HEK293 (cell line): ENCODE measurements around the gene OBSCN.

Experiments used
- CTCF ChIA-PET: fragments of 350-600 bp; formaldehyde crosslinking; extraction: SDS; loops from one replicate; lab custom pipeline; 2021; ENCODE audit warnings: antibody characterized with exemption; lab: Yijun Ruan, JAX
- POLR2A ChIA-PET: fragments of 300-600 bp; formaldehyde crosslinking; extraction: SDS; loops from one replicate; lab custom pipeline; 2020; ENCODE audit warnings: antibody characterized with exemption, inconsistent platforms; lab: Yijun Ruan, JAX
- H3K27ac ChIP-seq: fragments of 200-500 bp; sonication (Bioruptor generic); 2 replicates; pipeline ENCODE4 v1.5.1; 2014; ENCODE audit warnings: low read depth, low read length, control low read depth, inconsistent platforms; ENCODE audit errors: extremely low read depth
- H3K36me3 ChIP-seq, 2 experiments: fragments of 200-500 bp in 1 of 2; sonication (Bioruptor generic) in 1 of 2; 1 replicate in 1 of 2; 2 replicates in 1 of 2; pipeline ENCODE4 v1.5.1; 2014 to 2017; ENCODE audit warnings: inconsistent platforms in 2 of 2, low read length in 2 of 2; ENCODE audit not compliant: control insufficient read depth in 2 of 2, insufficient read depth in 1 of 2
- H3K4me1 ChIP-seq: fragments of 200-500 bp; sonication (Bioruptor generic); 2 replicates; pipeline ENCODE4 v1.5.1; 2014; ENCODE audit warnings: mild to moderate bottlenecking, low read length, inconsistent platforms; ENCODE audit not compliant: control insufficient read depth, insufficient read depth
- H3K4me3 ChIP-seq: 2 replicates; pipeline ENCODE4 v1.5.1; 2011; ENCODE audit warnings: low read depth, mild to moderate bottlenecking, control low read depth, low read length, moderate library complexity
- H3K9me3 ChIP-seq: fragments of 200-500 bp; sonication (Bioruptor generic); 2 replicates; pipeline ENCODE4 v1.5.1; 2014; ENCODE audit warnings: low read depth, low read length, inconsistent platforms; ENCODE audit not compliant: control insufficient read depth, insufficient read depth
- GLIS2 ChIP-seq: fragments of 450-650 bp; formaldehyde crosslinking; IDR thresholded peaks from 2 replicates; pipeline ENCODE4 v1.5.1; 2016; ENCODE audit warnings: missing biosample characterization, missing genetic modification characterization
- IKZF3 ChIP-seq: fragments of 450-650 bp; IDR thresholded peaks from 2 replicates; pipeline ENCODE4 v1.5.0; 2018; ENCODE audit warnings: missing biosample characterization, mild to moderate bottlenecking, missing genetic modification characterization, moderate library complexity
- KLF10 ChIP-seq: fragments of 450-650 bp; IDR thresholded peaks from 2 replicates; pipeline ENCODE4 v1.5.1; 2018; ENCODE audit warnings: missing biosample characterization, mild to moderate bottlenecking, missing genetic modification characterization
- TCF7L2 ChIP-seq: IDR thresholded peaks from 2 replicates; pipeline ENCODE4 v1.6.1; 2011; ENCODE audit warnings: low read depth, mild to moderate bottlenecking, inconsistent platforms, low read length, moderate library complexity, borderline replicate concordance
- ZBTB48 ChIP-seq: fragments of 450-650 bp; formaldehyde crosslinking; IDR thresholded peaks from 2 replicates; pipeline ENCODE4 v1.5.1; 2016; ENCODE audit warnings: missing biosample characterization, missing genetic modification characterization
- ZEB2 ChIP-seq: fragments of 450-650 bp; formaldehyde crosslinking; IDR thresholded peaks from 2 replicates; pipeline ENCODE4 v1.5.1; 2016; ENCODE audit warnings: missing biosample characterization, missing genetic modification characterization
- ZNF10 ChIP-seq: fragments of 450-650 bp; formaldehyde crosslinking; IDR thresholded peaks from 2 replicates; pipeline ENCODE4 v1.5.1; 2017; ENCODE audit warnings: missing biosample characterization, missing genetic modification characterization
- ZNF112 ChIP-seq: fragments of 450-650 bp; formaldehyde crosslinking; IDR thresholded peaks from 2 replicates; pipeline ENCODE4 v1.5.0; 2017; ENCODE audit warnings: missing biosample characterization, missing genetic modification characterization
- ZNF146 ChIP-seq: fragments of 450-650 bp; formaldehyde crosslinking; IDR thresholded peaks from 2 replicates; pipeline ENCODE4 v1.5.1; 2016; ENCODE audit warnings: missing biosample characterization, missing genetic modification characterization
- ZNF341 ChIP-seq: fragments of 450-650 bp; formaldehyde crosslinking; IDR thresholded peaks from 2 replicates; pipeline ENCODE4; 2016; ENCODE audit warnings: low read depth, missing biosample characterization, missing genetic modification characterization
- ZNF433 ChIP-seq: fragments of 450-650 bp; formaldehyde crosslinking; IDR thresholded peaks from 2 replicates; pipeline ENCODE4 v1.5.1; 2016; ENCODE audit warnings: missing biosample characterization, missing genetic modification characterization, low read depth
- ZNF585B ChIP-seq: fragments of 450-650 bp; formaldehyde crosslinking; IDR thresholded peaks from 2 replicates; pipeline ENCODE4 v1.5.1; 2016; ENCODE audit warnings: missing biosample characterization, missing genetic modification characterization
- ZNF623 ChIP-seq: fragments of 450-650 bp; formaldehyde crosslinking; IDR thresholded peaks from 2 replicates; pipeline ENCODE4 v1.5.1; 2016; ENCODE audit warnings: missing biosample characterization, missing genetic modification characterization
- ZNF677 ChIP-seq: fragments of 450-650 bp; IDR thresholded peaks from 2 replicates; pipeline ENCODE4 v1.5.0; 2018; ENCODE audit warnings: missing biosample characterization, mild to moderate bottlenecking, missing genetic modification characterization, moderate library complexity
- ZNF792 ChIP-seq: fragments of 450-650 bp; formaldehyde crosslinking; IDR thresholded peaks from 2 replicates; pipeline ENCODE4 v1.5.1; 2016; ENCODE audit warnings: missing biosample characterization, missing genetic modification characterization
- TF ChIP-seq, protein P1 (sequence below): fragments of 450-650 bp; formaldehyde crosslinking; IDR thresholded peaks from 2 replicates; pipeline ENCODE4 v1.5.1; 2016; ENCODE audit warnings: missing biosample characterization, missing genetic modification characterization
- TF ChIP-seq, protein P2 (sequence below): fragments of 450-650 bp; formaldehyde crosslinking; IDR thresholded peaks from 2 replicates; pipeline ENCODE4 v1.5.1; 2017; ENCODE audit warnings: missing biosample characterization, missing genetic modification characterization
- TF ChIP-seq, protein P3 (sequence below): fragments of 450-650 bp; formaldehyde crosslinking; IDR thresholded peaks from 2 replicates; pipeline ENCODE4 v1.5.1; 2016; ENCODE audit warnings: missing biosample characterization, missing genetic modification characterization
- TF ChIP-seq, protein P4 (sequence below): fragments of 450-650 bp; formaldehyde crosslinking; IDR thresholded peaks from 2 replicates; pipeline ENCODE4 v1.5.1; 2016; ENCODE audit warnings: missing biosample characterization, missing genetic modification characterization
- TF ChIP-seq, protein P5 (sequence below): fragments of 450-650 bp; formaldehyde crosslinking; IDR thresholded peaks from 2 replicates; pipeline ENCODE4 v1.5.1; 2017; ENCODE audit warnings: missing biosample characterization, missing genetic modification characterization

Gene OBSCN

DNA sequence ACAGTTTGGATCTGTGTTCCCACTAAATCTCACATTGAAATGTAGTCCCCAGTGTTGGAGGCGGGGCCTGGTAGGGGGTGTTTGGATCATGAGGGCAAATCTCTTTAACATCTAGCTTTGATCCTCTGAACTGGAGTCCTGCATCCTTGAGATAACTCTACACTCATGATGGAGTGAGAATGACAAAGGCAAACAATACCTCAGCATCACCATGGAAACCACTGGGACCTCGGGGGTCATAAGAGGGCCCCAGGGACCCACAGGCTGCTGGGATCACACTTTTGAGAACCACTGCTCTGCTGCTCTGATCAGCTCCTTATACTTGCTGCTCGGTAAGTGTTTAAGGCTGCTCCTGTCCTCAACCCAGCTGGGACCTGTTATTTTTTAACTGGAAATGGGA is 13.4 kb upstream of the OBSCN start:
- H3K4me1 ChIP-seq: no peaks in the 10 kb centered on the region
- H3K9me3 ChIP-seq: no peaks in the 10 kb centered on the region
- H3K36me3 ChIP-seq: no peaks in the 10 kb centered on the region
- POLR2A ChIA-PET: interaction anchor here (0.8 kb wide), 1 partner anchor 20 kb away, joined by 3 read pairs; no protein-coding TSS in a partner anchor
- TF ChIP-seq, protein P1, sequence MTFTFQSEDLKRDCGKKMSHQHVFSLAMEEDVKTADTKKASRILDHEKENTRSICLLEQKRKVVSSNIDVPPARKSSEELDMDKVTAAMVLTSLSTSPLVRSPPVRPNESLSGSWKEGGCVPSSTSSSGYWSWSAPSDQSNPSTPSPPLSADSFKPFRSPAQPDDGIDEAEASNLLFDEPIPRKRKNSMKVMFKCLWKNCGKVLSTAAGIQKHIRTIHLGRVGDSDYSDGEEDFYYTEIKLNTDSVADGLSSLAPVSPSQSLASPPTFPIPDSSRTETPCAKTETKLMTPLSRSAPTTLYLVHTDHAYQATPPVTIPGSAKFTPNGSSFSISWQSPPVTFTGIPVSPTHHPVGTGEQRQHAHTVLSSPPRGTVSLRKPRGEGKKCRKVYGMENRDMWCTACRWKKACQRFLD: no peak
- TF ChIP-seq, protein P2, sequence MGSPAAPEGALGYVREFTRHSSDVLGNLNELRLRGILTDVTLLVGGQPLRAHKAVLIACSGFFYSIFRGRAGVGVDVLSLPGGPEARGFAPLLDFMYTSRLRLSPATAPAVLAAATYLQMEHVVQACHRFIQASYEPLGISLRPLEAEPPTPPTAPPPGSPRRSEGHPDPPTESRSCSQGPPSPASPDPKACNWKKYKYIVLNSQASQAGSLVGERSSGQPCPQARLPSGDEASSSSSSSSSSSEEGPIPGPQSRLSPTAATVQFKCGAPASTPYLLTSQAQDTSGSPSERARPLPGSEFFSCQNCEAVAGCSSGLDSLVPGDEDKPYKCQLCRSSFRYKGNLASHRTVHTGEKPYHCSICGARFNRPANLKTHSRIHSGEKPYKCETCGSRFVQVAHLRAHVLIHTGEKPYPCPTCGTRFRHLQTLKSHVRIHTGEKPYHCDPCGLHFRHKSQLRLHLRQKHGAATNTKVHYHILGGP (tag by site-specific recombination): no peak
- TF ChIP-seq ZNF585B (tag by site-specific recombination) (no peak), ZNF341 (tag by site-specific recombination) (no peak), TCF7L2 (no peak), KLF10 (tag by site-specific recombination) (no peak)
- TF ChIP-seq, protein P3, sequence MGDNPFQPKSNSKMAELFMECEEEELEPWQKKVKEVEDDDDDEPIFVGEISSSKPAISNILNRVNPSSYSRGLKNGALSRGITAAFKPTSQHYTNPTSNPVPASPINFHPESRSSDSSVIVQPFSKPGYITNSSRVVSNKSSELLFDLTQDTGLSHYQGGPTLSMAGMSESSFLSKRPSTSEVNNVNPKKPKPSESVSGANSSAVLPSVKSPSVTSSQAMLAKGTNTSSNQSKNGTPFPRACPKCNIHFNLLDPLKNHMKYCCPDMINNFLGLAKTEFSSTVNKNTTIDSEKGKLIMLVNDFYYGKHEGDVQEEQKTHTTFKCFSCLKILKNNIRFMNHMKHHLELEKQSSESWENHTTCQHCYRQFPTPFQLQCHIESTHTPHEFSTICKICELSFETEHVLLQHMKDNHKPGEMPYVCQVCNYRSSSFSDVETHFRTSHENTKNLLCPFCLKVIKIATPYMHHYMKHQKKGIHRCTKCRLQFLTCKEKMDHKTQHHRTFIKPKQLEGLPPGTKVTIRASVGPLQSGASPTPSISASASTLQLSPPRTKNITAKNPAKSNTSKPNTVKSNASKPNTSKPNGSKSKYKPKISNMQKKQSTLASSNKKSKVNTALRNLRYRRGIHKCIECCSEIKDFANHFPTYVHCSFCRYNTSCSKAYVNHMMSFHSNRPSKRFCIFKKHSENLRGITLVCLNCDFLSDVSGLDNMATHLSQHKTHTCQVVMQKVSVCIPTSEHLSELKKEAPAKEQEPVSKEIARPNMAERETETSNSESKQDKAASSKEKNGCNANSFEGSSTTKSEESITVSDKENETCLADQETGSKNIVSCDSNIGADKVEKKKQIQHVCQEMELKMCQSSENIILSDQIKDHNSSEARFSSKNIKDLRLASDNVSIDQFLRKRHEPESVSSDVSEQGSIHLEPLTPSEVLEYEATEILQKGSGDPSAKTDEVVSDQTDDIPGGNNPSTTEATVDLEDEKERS (tag by site-specific recombination): no peak
- no peak overlapping the region for H3K4me3 ChIP-seq
- H3K27ac ChIP-seq: no peak overlapping the region
- CTCF ChIA-PET: interaction anchor here (0.6 kb wide), 1 partner anchor 9 kb away, joined by 3 read pairs; no protein-coding TSS in a partner anchor

DNA sequence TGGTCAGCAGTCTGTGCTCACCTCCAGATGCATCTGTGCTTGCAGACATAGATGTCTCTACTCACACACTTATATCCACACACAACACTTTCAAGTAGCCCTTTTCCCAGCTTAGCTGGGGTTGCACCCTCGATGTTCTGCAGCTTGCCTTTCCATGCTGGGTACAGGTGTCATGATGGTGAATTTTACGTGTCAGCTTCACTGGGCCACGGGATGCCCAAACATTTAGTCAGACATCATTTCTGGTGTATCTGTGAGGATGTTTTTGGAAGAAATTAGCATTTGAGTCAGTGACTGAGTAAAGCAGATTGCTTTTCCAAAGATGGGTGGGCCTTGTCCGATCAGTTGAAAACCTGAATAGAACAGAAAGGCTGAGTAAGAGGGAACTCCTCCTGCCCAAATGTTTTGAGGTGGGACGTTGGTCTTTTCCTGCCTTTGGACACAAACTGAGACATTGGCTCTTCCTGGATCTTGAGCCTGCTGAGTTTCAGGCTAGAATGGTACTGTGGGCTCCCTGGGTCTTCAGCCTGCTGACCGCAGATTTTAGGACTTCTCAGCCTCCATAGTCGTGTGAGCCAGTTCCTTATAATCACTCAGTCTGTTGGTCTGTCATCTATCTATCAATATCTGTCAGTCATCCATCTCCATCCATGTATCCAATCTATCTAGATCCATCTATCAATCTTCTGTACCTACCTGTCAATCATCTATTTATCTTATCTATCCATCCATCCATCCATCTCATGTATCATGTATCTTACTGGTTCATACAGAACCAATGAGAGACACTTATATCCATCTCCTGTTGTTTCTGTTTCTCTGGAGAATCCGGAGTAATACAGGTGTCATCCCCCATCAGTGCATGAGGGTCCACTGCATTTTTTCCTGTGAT is 12.7 kb upstream of the OBSCN start:
- no peaks in the 10 kb centered on the region for H3K9me3 ChIP-seq
- H3K36me3 ChIP-seq: no peaks in the 10 kb centered on the region
- no peak overlapping the region for H3K27ac ChIP-seq
- TF ChIP-seq ZNF10 (tag by site-specific recombination) (peak; percentile 99), ZNF677 (tag by site-specific recombination) (no peak)
- ChIA-PET POLR2A (no interaction called here), CTCF (interaction anchor here (0.6 kb wide), 1 partner anchor 9 kb away, joined by 3 read pairs; no protein-coding TSS in a partner anchor)
- no peaks in the 10 kb centered on the region for H3K4me1 ChIP-seq
- no peak overlapping the region for H3K4me3 ChIP-seq

DNA sequence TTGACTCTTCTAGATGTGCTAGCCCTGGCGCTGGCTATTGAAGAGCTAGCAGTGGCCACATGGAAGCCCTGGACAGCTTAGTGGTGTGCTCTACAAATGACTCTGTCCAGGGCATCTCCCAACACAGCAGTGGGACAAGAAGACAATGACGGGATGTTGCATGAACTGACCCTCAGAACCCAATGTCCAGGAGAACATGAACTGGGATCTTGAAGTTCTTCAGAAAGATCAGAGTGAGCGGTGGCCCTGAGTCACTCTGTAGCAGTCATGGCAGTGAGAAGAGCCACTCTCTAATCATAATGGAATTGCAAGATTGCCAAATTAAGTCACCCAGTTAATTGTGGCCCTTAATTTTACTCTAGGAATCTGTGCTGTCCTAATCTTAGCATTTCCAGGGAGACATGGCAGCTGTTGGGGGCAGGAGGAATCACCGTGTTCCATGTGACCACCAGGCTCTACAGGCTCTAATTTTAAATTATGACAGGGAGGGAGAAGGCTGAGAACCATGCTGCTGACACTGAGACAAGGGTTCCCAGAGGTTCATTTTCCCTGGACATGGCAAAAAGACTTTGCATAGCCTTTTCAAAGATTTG is 10.2 kb upstream of the OBSCN start:
- ChIA-PET CTCF (no interaction called here), POLR2A (no interaction called here)
- no peak overlapping the region for H3K27ac ChIP-seq
- H3K4me3 ChIP-seq: no peak overlapping the region
- no peaks in the 10 kb centered on the region for H3K9me3 ChIP-seq
- H3K4me1 ChIP-seq: no peaks in the 10 kb centered on the region
- no peaks in the 10 kb centered on the region for H3K36me3 ChIP-seq
- TF ChIP-seq, protein P4, sequence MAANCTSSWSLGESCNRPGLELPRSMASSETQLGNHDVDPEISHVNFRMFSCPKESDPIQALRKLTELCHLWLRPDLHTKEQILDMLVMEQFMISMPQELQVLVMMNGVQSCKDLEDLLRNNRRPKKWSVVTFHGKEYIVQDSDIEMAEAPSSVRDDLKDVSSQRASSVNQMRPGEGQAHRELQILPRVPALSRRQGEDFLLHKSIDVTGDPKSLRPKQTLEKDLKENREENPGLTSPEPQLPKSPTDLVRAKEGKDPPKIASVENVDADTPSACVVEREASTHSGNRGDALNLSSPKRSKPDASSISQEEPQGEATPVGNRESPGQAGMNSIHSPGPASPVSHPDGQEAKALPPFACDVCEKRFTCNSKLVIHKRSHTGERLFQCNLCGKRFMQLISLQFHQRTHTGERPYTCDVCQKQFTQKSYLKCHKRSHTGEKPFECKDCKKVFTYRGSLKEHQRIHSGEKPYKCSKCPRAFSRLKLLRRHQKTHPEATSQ (tag by site-specific recombination): no peak
- no peak for TF ChIP-seq IKZF3
- TF ChIP-seq ZEB2 (tag by site-specific recombination): no peak
- TF ChIP-seq ZBTB48: no peak
- TF ChIP-seq, protein P5, sequence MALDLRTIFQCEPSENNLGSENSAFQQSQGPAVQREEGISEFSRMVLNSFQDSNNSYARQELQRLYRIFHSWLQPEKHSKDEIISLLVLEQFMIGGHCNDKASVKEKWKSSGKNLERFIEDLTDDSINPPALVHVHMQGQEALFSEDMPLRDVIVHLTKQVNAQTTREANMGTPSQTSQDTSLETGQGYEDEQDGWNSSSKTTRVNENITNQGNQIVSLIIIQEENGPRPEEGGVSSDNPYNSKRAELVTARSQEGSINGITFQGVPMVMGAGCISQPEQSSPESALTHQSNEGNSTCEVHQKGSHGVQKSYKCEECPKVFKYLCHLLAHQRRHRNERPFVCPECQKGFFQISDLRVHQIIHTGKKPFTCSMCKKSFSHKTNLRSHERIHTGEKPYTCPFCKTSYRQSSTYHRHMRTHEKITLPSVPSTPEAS (tag by site-specific recombination): no peak
- no peak for TF ChIP-seq ZNF146 (tag by site-specific recombination)
- TF ChIP-seq GLIS2 (tag by site-specific recombination): no peak
- TF ChIP-seq ZNF433 (tag by site-specific recombination): no peak
- no peak for TF ChIP-seq ZNF792 (tag by site-specific recombination)
- TF ChIP-seq ZNF112 (tag by site-specific recombination): no peak
- TF ChIP-seq KLF10 (tag by site-specific recombination): no peak
- TF ChIP-seq ZNF623 (tag by site-specific recombination): no peak
